Urothelium cell line (cell line): ENCODE results near the gene CT45A10.
"Not testable (repeated sequence)": the region's sequence is repeated elsewhere in the genome, so short reads cannot be mapped to it uniquely, and the experiment has no call there.

Source experiments
- DNase-seq: peaks from one replicate; pipeline ENCODE4 v3.0.0; 2011; ENCODE audit warnings: low spot score, mixed read lengths
- FAIRE-seq: peaks from 2 replicates; lab custom pipeline; 2011; peaks lifted over from hg19 to GRCh38; lab: Jason Lieb, UNC

CT45A10 gene

GRCh38 chrX:135893294-135893817 lies at the start of gene CT45A10, which contains the start of gene SAGE1:
CT45A10 (minus strand) TSS chrX:135893444; CDS start chrX:135885344, 8,100 bp downstream.
SAGE1 (plus strand) TSS chrX:135893716; CDS start chrX:135896243, 2,527 bp downstream.
- no peak for FAIRE-seq
- peak; percentile 67 for DNase-seq

- FAIRE-seq (no peak), DNase-seq (peak; percentile 4)
Measured at GRCh38 chrX:135931644-135932487, 38.6 kb upstream of the CT45A10 start.

- DNase-seq (no peak), FAIRE-seq (no peak)
Measured at GRCh38 chrX:135927897-135928296, 34.7 kb upstream of the CT45A10 start.

- DNase-seq: peak; percentile 3
- no peak for FAIRE-seq
Measured at GRCh38 chrX:135923353-135923752, 30.1 kb upstream of the CT45A10 start.

- not testable (repeated sequence) for FAIRE-seq, DNase-seq
Measured at GRCh38 chrX:135920516-135920915, 27.3 kb upstream of the CT45A10 start.

GRCh38 chrX:135914404-135914803 lies 21.2 kb upstream of the CT45A10 start:
- no peak for FAIRE-seq
- DNase-seq: no peak

GRCh38 chrX:135910251-135910650 lies 17.0 kb upstream of the CT45A10 start:
- no peak for FAIRE-seq

GRCh38 chrX:135892781-135893180 lies 463 bp downstream of the CT45A10 start:
- DNase-seq (no peak), FAIRE-seq (no peak)

More at GRCh38 chrX:135910251-135910650, 17.0 kb upstream of the CT45A10 start:
- DNase-seq: no peak

GRCh38 chrX:135890087-135890585 lies 3.1 kb downstream of the CT45A10 start:
- FAIRE-seq: no peak
- DNase-seq: no peak

GRCh38 chrX:135888976-135889375 lies 4.3 kb downstream of the CT45A10 start:
- not testable (repeated sequence) for FAIRE-seq, DNase-seq

GRCh38 chrX:135888230-135888629 lies 5.0 kb downstream of the CT45A10 start:
- not testable (repeated sequence) for FAIRE-seq

GRCh38 chrX:135882741-135883140 lies 10.5 kb downstream of the CT45A10 start:
- DNase-seq, FAIRE-seq: not testable (repeated sequence)

More at GRCh38 chrX:135888230-135888629, 5.0 kb downstream of the CT45A10 start:
- not testable (repeated sequence) for DNase-seq

GRCh38 chrX:135871712-135872111 lies 21.5 kb downstream of the CT45A10 start, which contains the start of gene CT45A9:
CT45A9 (minus strand) TSS chrX:135871812; CDS start chrX:135868061, 3,751 bp downstream.
- not testable (repeated sequence) for DNase-seq, FAIRE-seq

- DNase-seq, FAIRE-seq: not testable (repeated sequence)
Measured at GRCh38 chrX:135854438-135854837, 38.8 kb downstream of the CT45A10 start, which contains the start of gene CT45A8. CT45A8 (minus strand) TSS chrX:135854538; CDS start chrX:135850783, 3,755 bp downstream.

- not testable (repeated sequence) for DNase-seq, FAIRE-seq
Measured at GRCh38 chrX:135837180-135837579, 56.1 kb downstream of the CT45A10 start, which contains the start of gene CT45A7. CT45A7 (minus strand) TSS chrX:135837280; CDS start chrX:135833533, 3,747 bp downstream.
